ENCODE results near the gene NUMBL.

Gene NUMBL

GRCh38 chr19:40641281-40641680, 49.2 kb downstream of the NUMBL start:
- no peak overlapping the region for H3K4me3 ChIP-seq (ENCODE audit: low read depth, low read length)
- DNase-seq (ENCODE audit: low read depth): no peak
- no peak for TF ChIP-seq CTCF (IDR thresholded peaks at IDR 0.05; ENCODE audit: insufficient read depth, low read depth, low read length, missing control alignments)

- no peak overlapping the region for H3K4me3 ChIP-seq (ENCODE audit: low read depth, low read length)
- no peak for DNase-seq (ENCODE audit: low read depth)
- no peak for TF ChIP-seq CTCF (IDR thresholded peaks at IDR 0.05; ENCODE audit: insufficient read depth, low read depth, low read length, missing control alignments)
Measured at GRCh38 chr19:40640744-40641143, 49.7 kb downstream of the NUMBL start.

- no peak for DNase-seq (ENCODE audit: low read depth)
- TF ChIP-seq CTCF (IDR thresholded peaks at IDR 0.05; ENCODE audit: insufficient read depth, low read depth, low read length, missing control alignments): no peak
- no peak overlapping the region for H3K4me3 ChIP-seq (ENCODE audit: low read depth, low read length)
Measured at GRCh38 chr19:40639638-40639982, 50.8 kb downstream of the NUMBL start.

GRCh38 chr19:40638327-40638726, 52.1 kb downstream of the NUMBL start:
- no peak for TF ChIP-seq CTCF (IDR thresholded peaks at IDR 0.05; ENCODE audit: insufficient read depth, low read depth, low read length, missing control alignments)
- no peak overlapping the region for H3K4me3 ChIP-seq (ENCODE audit: low read depth, low read length)
- DNase-seq (ENCODE audit: low read depth): no peak

- TF ChIP-seq CTCF (IDR thresholded peaks at IDR 0.05; ENCODE audit: insufficient read depth, low read depth, low read length, missing control alignments): no peak
- no peak for DNase-seq (ENCODE audit: low read depth)
- no peak overlapping the region for H3K4me3 ChIP-seq (ENCODE audit: low read depth, low read length)
Measured at GRCh38 chr19:40633207-40633606, 57.2 kb downstream of the NUMBL start.

GRCh38 chr19:40632311-40633036, 58.0 kb downstream of the NUMBL start:
- no peak for TF ChIP-seq CTCF (IDR thresholded peaks at IDR 0.05; ENCODE audit: insufficient read depth, low read depth, low read length, missing control alignments)
- DNase-seq (ENCODE audit: low read depth): no peak
- no peak overlapping the region for H3K4me3 ChIP-seq (ENCODE audit: low read depth, low read length)

GRCh38 chr19:40630571-40631160, 59.8 kb downstream of the NUMBL start:
- H3K4me3 ChIP-seq (ENCODE audit: low read depth, low read length): no peak overlapping the region
- DNase-seq (ENCODE audit: low read depth): no peak
- TF ChIP-seq CTCF (IDR thresholded peaks at IDR 0.05; ENCODE audit: insufficient read depth, low read depth, low read length, missing control alignments): no peak

All from GM12865 (cell line).